ENCODE measurements around the gene MTOR.
"Not testable (repeated sequence)": the region's sequence is repeated elsewhere in the genome, so short reads cannot be mapped to it uniquely, and the experiment has no call there.

The MTOR gene

DNA sequence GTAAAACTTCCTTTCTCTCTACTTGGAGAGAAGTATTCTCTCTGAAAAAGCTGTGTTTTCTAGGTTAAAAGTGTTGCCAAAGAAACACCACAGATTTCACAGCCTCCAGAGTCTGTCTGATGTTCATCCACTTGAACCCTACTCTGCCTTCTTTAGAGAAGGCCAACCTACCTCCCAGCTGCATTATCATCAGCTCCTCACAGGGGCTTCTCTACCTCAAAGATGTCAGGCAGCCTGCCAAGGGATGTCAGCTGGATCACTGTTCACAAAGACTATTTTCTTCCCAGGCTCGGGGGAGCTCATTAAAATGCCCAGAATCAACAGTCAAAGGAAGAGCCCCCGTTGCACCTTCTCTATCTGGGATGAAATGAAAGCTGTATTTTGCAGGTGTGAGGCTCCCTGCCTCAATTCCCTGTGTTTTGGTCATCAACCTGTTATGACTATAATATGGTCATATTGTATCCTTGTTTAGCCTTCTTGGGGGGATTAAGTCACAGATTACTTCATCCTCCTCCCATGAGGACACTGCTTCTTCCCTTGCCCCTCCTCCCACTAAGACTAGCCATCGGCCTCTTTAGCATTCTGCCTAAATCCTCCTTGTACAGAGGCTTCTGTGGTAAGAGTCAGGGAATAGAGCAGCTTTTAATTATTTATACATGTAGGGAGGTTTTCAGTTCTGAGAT is 47.5 kb downstream of the MTOR start:
- no peak for DNase-seq

- no peak for DNase-seq
These were observed 50.3 kb downstream of the MTOR start for GRCh38 chr1:11211925-11212587.

- no peak for DNase-seq
These were observed 50.9 kb downstream of the MTOR start for GRCh38 chr1:11211461-11211860.

- DNase-seq: no peak
These were observed 54.3 kb downstream of the MTOR start for GRCh38 chr1:11207898-11208611.

DNA sequence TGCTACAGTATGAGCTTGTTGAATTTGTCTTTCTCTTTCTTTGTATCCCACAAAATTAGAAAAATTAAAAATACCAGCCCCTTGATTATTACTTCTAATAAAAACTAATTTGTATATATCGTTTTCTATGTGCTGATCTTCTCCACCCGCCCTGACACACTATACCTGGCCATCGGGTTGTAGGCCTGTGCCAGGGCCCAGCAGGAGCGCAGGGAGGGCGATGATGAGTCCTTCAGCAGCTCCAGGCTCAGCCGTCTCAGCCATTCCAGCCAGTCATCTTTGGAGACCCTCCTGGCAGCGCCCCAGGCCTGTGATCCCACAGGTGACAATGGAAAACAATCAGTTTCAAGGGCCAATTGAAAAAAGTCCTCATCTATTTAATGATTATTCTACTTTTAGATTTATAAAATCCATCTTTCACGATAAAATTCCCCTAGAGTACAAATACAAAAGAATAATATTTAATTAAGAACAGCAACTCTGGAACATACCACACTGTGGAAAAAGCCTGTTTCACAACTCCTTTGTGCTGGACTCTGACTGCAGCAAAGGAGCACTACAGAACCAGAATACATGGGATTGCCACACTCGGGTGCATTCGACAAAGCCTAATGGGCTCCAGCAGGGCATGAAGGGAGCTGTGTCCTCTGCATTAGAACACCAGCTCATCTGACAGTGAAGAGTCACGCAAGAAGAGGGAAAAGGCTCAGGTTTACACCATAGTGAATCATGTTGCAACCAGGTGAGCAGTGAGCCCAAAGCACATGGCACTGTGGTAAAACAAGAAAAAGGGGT is 57.8 kb downstream of the MTOR start:
- no peak for DNase-seq

- DNase-seq: no peak
These were observed 63.3 kb downstream of the MTOR start for GRCh38 chr1:11198851-11199594.

GRCh38 chr1:11198257-11198656 is 64.1 kb downstream of the MTOR start:
- DNase-seq: no peak

DNA sequence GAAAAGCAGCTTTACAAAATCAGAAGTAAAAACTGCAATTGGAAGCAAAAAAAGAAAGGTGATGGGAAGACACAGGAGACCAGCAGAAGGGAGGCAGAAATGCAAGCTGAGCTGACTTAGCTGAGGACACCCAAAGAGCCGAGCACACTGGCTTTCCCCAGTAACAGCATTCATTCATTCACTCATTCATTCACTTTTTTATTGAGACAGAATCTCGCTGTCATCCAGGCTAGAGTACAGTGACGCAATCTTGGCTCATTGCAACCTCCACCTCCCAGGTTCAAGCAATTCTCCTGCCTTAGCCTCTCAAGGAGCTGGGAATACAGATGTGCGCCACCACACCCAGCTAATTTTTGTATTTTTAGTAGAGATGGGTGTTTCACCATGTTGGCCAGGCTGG is 65.0 kb downstream of the MTOR start:
- DNase-seq: no peak

DNA sequence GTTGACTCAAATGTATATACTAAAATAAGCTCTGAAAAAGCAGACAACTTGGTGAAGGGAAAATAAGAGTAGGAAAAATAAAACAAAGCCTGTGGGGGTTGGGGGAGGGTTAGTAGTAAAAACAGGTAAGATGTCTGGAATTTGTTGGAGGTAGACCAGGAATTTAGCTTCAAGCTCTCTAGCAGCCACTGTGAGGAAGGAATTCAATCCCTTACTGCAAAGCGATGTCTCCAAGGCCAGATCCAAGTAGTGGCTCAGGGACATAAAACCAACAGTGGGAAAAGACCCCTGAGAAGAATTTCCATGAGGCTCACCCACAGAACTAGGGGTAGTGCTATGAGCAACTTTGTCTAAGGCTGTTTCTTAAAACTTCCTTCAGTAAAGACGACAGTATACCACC is 65.4 kb downstream of the MTOR start:
- DNase-seq: no peak

- DNase-seq: no peak
These were observed 67.8 kb downstream of the MTOR start for GRCh38 chr1:11194407-11195176.

DNA sequence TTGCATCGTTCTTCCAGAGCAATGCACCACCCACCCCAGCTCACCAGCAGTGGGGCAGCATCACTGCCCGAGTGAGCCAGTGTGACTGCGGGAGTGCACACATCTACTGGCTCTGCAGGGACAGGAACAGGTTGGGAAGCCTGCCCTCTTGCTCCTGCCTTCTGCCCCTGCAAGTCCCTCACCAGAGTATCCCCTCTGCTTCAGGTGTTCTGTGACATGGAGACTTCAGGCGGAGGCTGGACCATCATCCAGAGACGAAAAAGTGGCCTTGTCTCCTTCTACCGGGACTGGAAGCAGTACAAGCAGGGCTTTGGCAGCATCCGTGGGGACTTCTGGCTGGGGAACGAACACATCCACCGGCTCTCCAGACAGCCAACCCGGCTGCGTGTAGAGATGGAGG is 69.0 kb downstream of the MTOR start:
- DNase-seq: no peak

DNA sequence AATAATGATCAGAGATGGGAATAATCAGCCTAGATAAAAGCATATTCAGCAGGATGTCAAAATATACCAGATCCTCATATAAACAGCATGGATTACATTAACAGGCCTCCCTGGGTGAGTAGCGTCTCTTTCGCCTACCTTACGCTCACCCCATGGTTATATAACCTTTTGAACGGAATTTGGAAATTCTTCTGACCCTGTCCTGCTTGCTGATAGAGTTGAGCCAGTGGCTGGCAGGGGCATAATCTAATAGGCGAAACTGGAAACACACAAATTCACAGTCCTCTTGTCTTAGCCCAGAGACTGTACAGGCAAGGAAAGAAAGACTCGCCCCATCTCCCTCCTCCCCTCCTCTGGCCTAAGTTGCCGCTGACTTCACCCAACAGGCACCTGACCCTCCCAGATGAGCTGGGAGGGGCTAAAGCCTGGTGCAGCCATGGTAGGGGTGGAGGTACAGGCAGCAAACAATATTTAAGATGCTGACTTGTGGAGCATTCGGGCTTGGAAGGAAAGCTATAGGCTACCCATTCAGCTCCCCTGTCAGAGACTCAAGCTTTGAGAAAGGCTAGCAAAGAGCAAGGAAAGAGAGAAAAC is 73.4 kb downstream of the MTOR start, which contains the start of gene ANGPTL7:
Gene ANGPTL7, plus strand, starts transcription at position 498 of the 594 bp plus-strand sequence. CDS start 225 bp downstream, outside the sequence.
- DNase-seq: no peak

- no peak for DNase-seq
These were observed 74.0 kb downstream of the MTOR start for GRCh38 chr1:11188381-11188780.

- no peak for DNase-seq
These were observed 74.4 kb downstream of the MTOR start for GRCh38 chr1:11187931-11188330.

DNA sequence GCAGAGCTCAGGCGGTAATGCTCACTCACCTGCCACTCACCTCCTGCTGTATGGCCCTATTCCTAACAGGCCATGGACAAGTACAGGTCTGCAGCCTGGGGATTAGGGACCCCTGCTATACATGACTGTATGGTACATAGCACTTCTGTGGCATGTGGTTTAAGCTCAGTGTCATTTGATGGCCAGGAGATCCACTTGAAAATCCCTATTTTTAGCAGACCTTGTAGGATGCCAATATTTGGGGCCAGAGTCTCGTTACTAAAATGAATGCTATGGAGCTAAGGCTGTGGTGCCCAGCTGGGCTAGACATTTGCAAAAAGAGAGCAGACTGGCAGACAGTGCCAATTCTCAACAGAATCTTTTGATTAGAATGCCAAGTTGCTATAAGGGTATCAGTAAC is 74.9 kb downstream of the MTOR start:
- DNase-seq: no peak

GRCh38 chr1:11187000-11187399 is 75.4 kb downstream of the MTOR start:
- DNase-seq: no peak

- DNase-seq: no peak
These were observed 77.4 kb downstream of the MTOR start for GRCh38 chr1:11184973-11185372.

DNA sequence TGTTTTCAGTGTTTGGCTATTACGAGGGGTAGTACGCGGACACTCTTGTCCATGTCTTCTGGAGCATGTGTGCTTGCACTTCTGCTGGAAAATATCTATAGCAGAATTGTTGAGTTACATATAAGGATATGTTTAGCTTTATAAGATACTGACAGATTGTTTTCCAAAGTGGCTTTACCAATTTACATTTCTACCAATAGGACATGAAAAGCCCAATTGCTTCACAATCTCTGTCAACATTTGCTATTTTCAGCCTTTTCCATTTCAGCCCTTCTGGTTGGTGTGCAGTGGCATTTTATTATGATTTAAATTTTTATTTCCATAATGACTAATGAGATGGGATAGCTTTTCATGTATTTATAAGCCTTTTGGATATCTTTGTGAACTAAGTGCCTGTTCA is 79.5 kb downstream of the MTOR start:
- DNase-seq: no peak

DNA sequence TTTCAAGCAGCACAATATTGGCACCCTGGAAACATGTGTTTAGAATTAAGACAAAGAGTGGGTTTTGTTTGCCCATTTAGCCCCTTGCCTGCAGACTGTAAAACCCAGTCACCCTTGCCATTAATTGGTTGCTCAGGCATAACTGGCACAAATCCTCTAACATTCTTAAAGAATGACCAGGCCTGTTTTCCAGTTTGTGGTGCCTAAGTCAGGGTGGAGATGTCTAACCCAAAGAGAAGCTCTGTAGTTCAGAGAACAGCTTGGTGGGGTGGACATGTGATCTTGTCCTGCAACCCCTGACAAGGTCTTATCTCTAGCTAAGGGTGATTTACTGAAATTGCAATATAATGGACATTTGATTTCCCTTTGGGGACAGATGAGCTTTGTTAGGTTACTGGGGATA is 82.0 kb downstream of the MTOR start:
- no peak for DNase-seq

DNA sequence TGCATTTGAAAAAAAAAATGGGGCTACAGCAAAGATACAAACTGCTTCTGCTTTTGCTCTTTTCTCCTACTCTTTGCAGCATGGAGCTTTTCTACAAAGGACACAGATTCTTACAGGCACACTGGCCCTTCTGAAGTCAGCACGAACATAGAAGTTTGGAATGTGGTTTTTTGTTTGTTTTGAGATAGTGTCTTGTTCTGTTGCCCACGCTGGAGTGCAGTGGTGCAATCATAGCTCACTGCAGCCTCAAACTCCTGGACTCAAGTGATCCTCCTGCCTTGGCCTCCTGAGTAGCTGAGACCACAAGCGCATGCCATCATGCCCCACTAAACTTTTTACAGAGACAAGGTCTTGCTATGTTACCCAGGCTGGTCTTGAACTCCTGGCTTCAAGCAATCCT is 82.6 kb downstream of the MTOR start:
- not testable (repeated sequence) for DNase-seq

- no peak for DNase-seq
These were observed 83.2 kb downstream of the MTOR start for GRCh38 chr1:11179125-11179524.
